IMR-90 (cell line): ENCODE data around the gene RFX2. TPM values are rescaled to one million over a fixed set of nuclear protein-coding genes. Genes with fewer than 3 reads are reported as not detected.
A peak's percentile ranks its signal among the peaks of the same experiment; 100 is the strongest.

Source experiments
- ATAC-seq: fragments of 200-7000 bp; cut with Tn5 transposase; 2 replicates; pipeline ENCODE4 v1.9.1; 2020; ENCODE audit warnings: low read depth, mild to moderate bottlenecking, moderate library complexity
- BruUV-seq: library from RNA; stranded (reverse); fragments of 400-500 nt; replicated peaks from 2 replicates; lab custom pipeline; 2021; lab: Mats Ljungman, UMichigan
- CTCF ChIA-PET: fragments of 300-600 bp; formaldehyde crosslinking; extraction: SDS; loops from one replicate; lab custom pipeline; 2021; ENCODE audit warnings: antibody characterized with exemption; lab: Yijun Ruan, JAX
- POLR2A ChIA-PET: fragments of 300-600 bp; sonication (Branson Sonifier 250); formaldehyde crosslinking; loops from one replicate; lab custom pipeline; 2022; ENCODE audit warnings: antibody characterized with exemption; ENCODE audit not compliant: unreplicated experiment; lab: Charles Lee
- DNase-seq: peaks from one replicate; pipeline ENCODE4 v3.0.0; 2013
- H2AFZ ChIP-seq: replicated peaks from 2 replicates; pipeline ENCODE3; 2013; ENCODE audit warnings: low read length, mild to moderate bottlenecking; ENCODE audit not compliant: poor library complexity
- H2AK5ac ChIP-seq: 2 replicates; pipeline ENCODE4 v1.6.1; 2013; ENCODE audit warnings: low read depth, low read length, inconsistent platforms
- H2AK9ac ChIP-seq: replicated peaks from 2 replicates; pipeline ENCODE3; 2013; ENCODE audit warnings: mild to moderate bottlenecking, low read depth, low read length, moderate library complexity; ENCODE audit not compliant: poor library complexity
- H2BK120ac ChIP-seq: 2 replicates; pipeline ENCODE4 v1.6.1; 2013; ENCODE audit warnings: low read depth, low read length, inconsistent platforms
- H2BK15ac ChIP-seq: 3 replicates; pipeline ENCODE4 v1.6.1; 2013; ENCODE audit warnings: low read depth, low read length, inconsistent platforms
- H2BK20ac ChIP-seq: 2 replicates; pipeline ENCODE4 v1.6.1; 2013; ENCODE audit warnings: low read depth, mild to moderate bottlenecking, inconsistent platforms, low read length, moderate library complexity
- H2BK5ac ChIP-seq: 2 replicates; pipeline ENCODE4 v1.6.1; 2013; ENCODE audit warnings: mild to moderate bottlenecking, low read depth, low read length, inconsistent platforms; ENCODE audit not compliant: poor library complexity, severe bottlenecking
- H3K14ac ChIP-seq: replicated peaks from 2 replicates; pipeline ENCODE4 v1.6.1; 2013; ENCODE audit warnings: low read depth, low read length, inconsistent platforms
- H3K18ac ChIP-seq: 2 replicates; pipeline ENCODE4 v1.6.1; 2013; ENCODE audit warnings: low read depth, low read length, control low read depth
- H3K23ac ChIP-seq: 2 replicates; pipeline ENCODE4 v1.6.1; 2013; ENCODE audit warnings: low read depth, low read length, inconsistent platforms
- H3K27ac ChIP-seq: 2 replicates; pipeline ENCODE4 v1.5.1; 2013; ENCODE audit warnings: mild to moderate bottlenecking, control low read depth, low read length; ENCODE audit not compliant: insufficient read depth
- H3K27me3 ChIP-seq: 2 replicates; pipeline ENCODE4 v1.6.1; 2013; ENCODE audit warnings: low read length; ENCODE audit not compliant: control insufficient read depth, insufficient read depth
- H3K36me3 ChIP-seq: 2 replicates; pipeline ENCODE4 v1.6.1; 2013; ENCODE audit warnings: low read length, mixed read lengths; ENCODE audit not compliant: control insufficient read depth, insufficient read depth
- H3K4ac ChIP-seq: 2 replicates; pipeline ENCODE4 v1.6.1; 2013; ENCODE audit warnings: low read depth, low read length, inconsistent platforms
- H3K4me1 ChIP-seq: 2 replicates; pipeline ENCODE4 v1.6.1; 2013; ENCODE audit warnings: low read length, mixed read lengths; ENCODE audit not compliant: control insufficient read depth, insufficient read depth
- H3K4me2 ChIP-seq: 2 replicates; pipeline ENCODE4 v1.6.1; 2013; ENCODE audit warnings: low read depth, mild to moderate bottlenecking, control low read depth, low read length, moderate library complexity
- H3K4me3 ChIP-seq: 2 replicates; pipeline ENCODE4 v1.5.1; 2013; ENCODE audit warnings: low read depth, mild to moderate bottlenecking, control low read depth, low read length, moderate library complexity; ENCODE audit not compliant: insufficient read depth
- H3K56ac ChIP-seq: 2 replicates; pipeline ENCODE4 v1.6.1; 2013; ENCODE audit warnings: low read length, inconsistent platforms; ENCODE audit not compliant: insufficient read depth; ENCODE audit errors: extremely low read depth
- H3K79me1 ChIP-seq, 2 experiments: 2 replicates each; pipeline ENCODE4 v1.6.1; 2013; ENCODE audit warnings: low read length in 2 of 2, inconsistent platforms in 1 of 2, low read depth in 1 of 2
- H3K9ac ChIP-seq: 2 replicates; pipeline ENCODE4 v1.6.1; 2013; ENCODE audit warnings: low read depth, low read length, control low read depth
- H3K9me1 ChIP-seq: 2 replicates; pipeline ENCODE4 v1.6.1; 2013; ENCODE audit warnings: low read length, inconsistent platforms; ENCODE audit not compliant: insufficient read depth
- H3K9me3 ChIP-seq: 2 replicates; pipeline ENCODE4 v1.6.1; 2013; ENCODE audit warnings: low read length; ENCODE audit not compliant: control insufficient read depth, insufficient read depth
- H4K20me1 ChIP-seq: 2 replicates; pipeline ENCODE4 v1.6.1; 2013; ENCODE audit warnings: low read length, inconsistent platforms; ENCODE audit not compliant: insufficient read depth
- H4K5ac ChIP-seq: 2 replicates; pipeline ENCODE4 v1.6.1; 2013; ENCODE audit warnings: mild to moderate bottlenecking, low read depth, low read length, control low read depth
- H4K8ac ChIP-seq, 2 experiments: 2 replicates each; pipeline ENCODE4 v1.6.1; 2013; ENCODE audit warnings: low read depth in 2 of 2, low read length in 2 of 2, control low read depth in 1 of 2, inconsistent platforms in 1 of 2
- H4K91ac ChIP-seq: 2 replicates; pipeline ENCODE4 v1.6.1; 2013; ENCODE audit warnings: low read depth, low read length, inconsistent platforms; ENCODE audit not compliant: insufficient read depth
- BHLHE40 ChIP-seq: fragments of 150-350 bp; IDR thresholded peaks from 2 replicates; pipeline ENCODE4 v1.6.1; 2016; ENCODE audit warnings: mild to moderate bottlenecking, low read depth, low read length
- CEBPB ChIP-seq: IDR thresholded peaks from 2 replicates; pipeline ENCODE4 v1.6.1; 2012; ENCODE audit warnings: low read depth, low read length, improper control_type of control experiment
- CHD1 ChIP-seq: IDR thresholded peaks from 2 replicates; pipeline ENCODE4 v1.6.1; 2012; ENCODE audit warnings: low read depth, low read length, improper control_type of control experiment
- CTCF ChIP-seq: conservative IDR thresholded peaks from 2 replicates; pipeline ENCODE4 v1.5.1; 2012; ENCODE audit warnings: mild to moderate bottlenecking, low read depth, low read length, improper control_type of control experiment
- ELK1 ChIP-seq: fragments of 150-350 bp; IDR thresholded peaks from 2 replicates; pipeline ENCODE4 v1.6.1; 2016; ENCODE audit warnings: low read depth, mild to moderate bottlenecking, low read length, moderate library complexity, borderline replicate concordance
- FOS ChIP-seq: fragments of 150-350 bp; IDR thresholded peaks from 2 replicates; pipeline ENCODE4 v1.6.1; 2016; ENCODE audit warnings: low read depth, low read length
- MAFK ChIP-seq: IDR thresholded peaks from 2 replicates; pipeline ENCODE4 v1.6.1; 2012; ENCODE audit warnings: low read depth, low read length, improper control_type of control experiment
- MAZ ChIP-seq: IDR thresholded peaks from 2 replicates; pipeline ENCODE4 v1.6.1; 2012; ENCODE audit warnings: low read depth, mild to moderate bottlenecking, low read length, improper control_type of control experiment, moderate library complexity, borderline replicate concordance
- MXI1 ChIP-seq: IDR thresholded peaks from 2 replicates; pipeline ENCODE4 v1.6.1; 2012; ENCODE audit warnings: low read depth, mild to moderate bottlenecking, low read length, moderate library complexity, borderline replicate concordance
- NFE2L2 ChIP-seq: fragments of 150-350 bp; IDR thresholded peaks from 2 replicates; pipeline ENCODE4 v1.6.1; 2016; ENCODE audit warnings: low read depth, mild to moderate bottlenecking, low read length
- POLR2A ChIP-seq: IDR thresholded peaks from 2 replicates; pipeline ENCODE4 v1.6.1; 2012; ENCODE audit warnings: mild to moderate bottlenecking, low read depth, low read length
- RAD21 ChIP-seq: IDR thresholded peaks from 2 replicates; pipeline ENCODE4 v1.6.1; 2012; ENCODE audit warnings: low read length, improper control_type of control experiment
- RCOR1 ChIP-seq: IDR thresholded peaks from 2 replicates; pipeline ENCODE4 v1.6.1; 2012; ENCODE audit warnings: mild to moderate bottlenecking, low read length, improper control_type of control experiment; ENCODE audit not compliant: insufficient replicate concordance
- RFX5 ChIP-seq: IDR thresholded peaks from 2 replicates; pipeline ENCODE4 v1.8.0; 2012; ENCODE audit warnings: low read depth, mild to moderate bottlenecking, low read length, moderate library complexity
- SMC3 ChIP-seq: fragments of 150-350 bp; IDR thresholded peaks from 2 replicates; pipeline ENCODE4 v1.6.1; 2016; ENCODE audit warnings: low read depth, mild to moderate bottlenecking, antibody characterized with exemption, low read length, moderate library complexity
- USF2 ChIP-seq: fragments of 150-350 bp; IDR thresholded peaks from 2 replicates; pipeline ENCODE4 v1.6.1; 2017; ENCODE audit warnings: mild to moderate bottlenecking, antibody characterized with exemption, low read length, low read depth
- WGBS, 2 experiments: methylation state at CpG; one replicate each; pipeline versions ENCODE4 v1.1.5 to v1.1.7; 2013; ENCODE audit warnings: missing lambda C conversion rate in 2 of 2; ENCODE audit not compliant: insufficient read length in 1 of 2; ENCODE audit errors: extremely low coverage in 2 of 2; 5-methylcytosine and 5-hydroxymethylcytosine counted together
- dilution Hi-C: fragments of 300-500 bp; cut with HindIII; formaldehyde crosslinking; loops from one replicate; pipeline ENCODE4 v1.14.3; 2018; ENCODE audit warnings: low sequenced_read_pairs; ENCODE audit not compliant: unreplicated experiment
- in situ Hi-C: fragments of 300-500 bp; cut with MboI; formaldehyde crosslinking; loops from 3 replicates; pipeline ENCODE4 v1.14.3; 2019; ENCODE audit warnings: low sequenced_read_pairs, inconsistent platforms, mixed read lengths
- intact Hi-C: fragments of 100-400 bp; cut with micrococcal nuclease; formaldehyde crosslinking; loops from 2 replicates; pipeline ENCODE4 v1.10.0; 2022
- polyA plus RNA-seq, 3 experiments: library from polyadenylated mRNA; depleted of rRNA; stranded (reverse); fragments of >200 nt; gene quantifications; 2 replicates each; pipeline ENCODE4 v1.2.3, GENCODE V29; 2012; ENCODE audit warnings: low replicate concordance in 1 of 3
- total RNA-seq: library from RNA; depleted of rRNA; stranded (reverse); fragments of >200 nt; gene quantifications from 2 replicates; pipeline ENCODE4 v1.2.3, GENCODE V29; 2012

RFX2 gene
- total and polyA plus RNA-seq, 2 of the 4 experiments (the other 2 are of a cell fraction): 2.2 to 4.9 TPM

GRCh38 chr19:6070207-6070681, 40.1 kb downstream of the RFX2 start:
- H3K27me3 ChIP-seq: no peaks in the 10 kb centered on the region
- DNase-seq: no peak
- H2AK5ac ChIP-seq: peak overlapping the region; percentile 97
- peak overlapping the region; percentile 50 for H4K5ac ChIP-seq
- TF ChIP-seq MAZ (no peak), SMC3 (no peak), CEBPB (no peak), RCOR1 (no peak), CTCF (no peak), MXI1 (no peak), CHD1 (no peak), MAFK (no peak), NFE2L2 (no peak), USF2 (no peak), RAD21 (no peak), POLR2A (no peak), BHLHE40 (no peak), ELK1 (no peak), FOS (no peak), RFX5 (no peak)
- H2BK15ac ChIP-seq: peak overlapping the region; percentile 90; the same call in 1 of the 3 replicates
- dilution Hi-C loops: no loop called here
- intact Hi-C loops: no loop called here
- H3K36me3 ChIP-seq: no peaks in the 10 kb centered on the region
- 0 out of 2 replicates have a peak, but pooled peaks cover 3% of the 10 kb centered on the region for H4K20me1 ChIP-seq
- no CpG with 5 or more reads among the region's 3 CpGs for WGBS, 2 experiments
- H2AK9ac ChIP-seq: no peak overlapping the region
- H2BK120ac ChIP-seq: peak overlapping the region; percentile 85
- peaks cover 26% of the 10 kb centered on the region for H3K4me1 ChIP-seq
- peak overlapping the region; percentile 91; the same call in 1 of the 2 replicates for H2BK20ac ChIP-seq
- no peak overlapping the region for H3K56ac ChIP-seq
- H4K91ac ChIP-seq: peak overlapping the region; percentile 89
- peak overlapping the region; percentile 72 for H3K14ac ChIP-seq
- H2BK5ac ChIP-seq: peak overlapping the region; percentile 92
- peaks cover 15% of the 10 kb centered on the region; the same call in 1 of the 2 replicates for H3K9me1 ChIP-seq
- H3K4me2 ChIP-seq: no peak overlapping the region
- no peak overlapping the region for H2AFZ ChIP-seq
- peak overlapping the region; percentile 70 for H3K18ac ChIP-seq
- H3K23ac ChIP-seq: 0 out of 2 replicates have a peak overlapping the region, but pooled peaks have one; percentile 76
- H3K9ac ChIP-seq: no peak overlapping the region
- no peak for ATAC-seq
- peak overlapping the region; percentile 42 to 81; a peak in 3 of 4 replicates for H4K8ac ChIP-seq
- H3K79me1 ChIP-seq: peaks cover 4 to 12% of the 10 kb centered on the region in 2 experiments; a peak in 3 of 4 replicates
- H3K9me3 ChIP-seq: no peaks in the 10 kb centered on the region
- no TSS peak for BruUV-seq
- ChIA-PET CTCF (no interaction called here), POLR2A (no interaction called here)
- peak overlapping the region; percentile 89; the same call in 1 of the 2 replicates for H3K27ac ChIP-seq
- H3K4ac ChIP-seq: peak overlapping the region; percentile 87
- no peak overlapping the region for H3K4me3 ChIP-seq
- in situ Hi-C loops: no loop called here
